SU-DHL-6 (cell line): Measurements from ENCODE around the gene GALNT10.

ENCODE experiments used
- EZH2phosphoT487 ChIP-seq: fragments of 200-600 bp; sonication (generic), shearing (Covaris generic); conservative IDR thresholded peaks from 2 replicates; pipeline ENCODE4 v1.6.1; 2018; ENCODE audit warnings: mild to moderate bottlenecking, antibody characterized with exemption, low read length, moderate library complexity, mixed read lengths
- TF ChIP-seq, protein P1 (sequence below): fragments of 200-600 bp; sonication (generic); IDR thresholded peaks from one replicate; pipeline ENCODE4 v1.5.1; 2017; ENCODE audit warnings: antibody characterized with exemption, mild to moderate bottlenecking, low read length, moderate library complexity; ENCODE audit not compliant: insufficient read depth, poor library complexity, severe bottlenecking

DNA sequence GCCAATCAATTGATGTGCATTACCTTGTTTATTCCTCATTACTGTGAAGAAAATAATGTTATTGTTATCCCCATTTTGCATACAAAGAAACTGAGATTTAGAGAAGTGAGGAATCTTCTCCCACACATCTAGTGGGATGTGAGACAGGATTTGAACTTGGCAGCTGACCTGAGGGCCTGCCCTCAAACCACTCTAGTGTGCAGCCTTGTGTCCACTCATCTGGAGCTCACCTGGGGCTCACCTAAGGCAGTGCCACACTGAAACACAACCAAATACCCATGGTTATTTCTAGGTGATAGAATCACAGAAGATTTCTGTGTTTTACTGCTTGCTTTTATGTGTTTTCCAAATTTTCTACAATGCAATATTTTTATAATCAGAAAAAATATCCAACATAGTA, 160.6 kb downstream of the GALNT10 start:
- TF ChIP-seq, protein P1, sequence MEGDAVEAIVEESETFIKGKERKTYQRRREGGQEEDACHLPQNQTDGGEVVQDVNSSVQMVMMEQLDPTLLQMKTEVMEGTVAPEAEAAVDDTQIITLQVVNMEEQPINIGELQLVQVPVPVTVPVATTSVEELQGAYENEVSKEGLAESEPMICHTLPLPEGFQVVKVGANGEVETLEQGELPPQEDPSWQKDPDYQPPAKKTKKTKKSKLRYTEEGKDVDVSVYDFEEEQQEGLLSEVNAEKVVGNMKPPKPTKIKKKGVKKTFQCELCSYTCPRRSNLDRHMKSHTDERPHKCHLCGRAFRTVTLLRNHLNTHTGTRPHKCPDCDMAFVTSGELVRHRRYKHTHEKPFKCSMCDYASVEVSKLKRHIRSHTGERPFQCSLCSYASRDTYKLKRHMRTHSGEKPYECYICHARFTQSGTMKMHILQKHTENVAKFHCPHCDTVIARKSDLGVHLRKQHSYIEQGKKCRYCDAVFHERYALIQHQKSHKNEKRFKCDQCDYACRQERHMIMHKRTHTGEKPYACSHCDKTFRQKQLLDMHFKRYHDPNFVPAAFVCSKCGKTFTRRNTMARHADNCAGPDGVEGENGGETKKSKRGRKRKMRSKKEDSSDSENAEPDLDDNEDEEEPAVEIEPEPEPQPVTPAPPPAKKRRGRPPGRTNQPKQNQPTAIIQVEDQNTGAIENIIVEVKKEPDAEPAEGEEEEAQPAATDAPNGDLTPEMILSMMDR: no peak
- TF ChIP-seq EZH2phosphoT487: no peak
